ENCODE measurements around the gene CPXM1.

The CPXM1 gene

GRCh38 chr20:2817891-2818595, 17.6 kb upstream of the CPXM1 start:
- TF ChIP-seq ESRRG (CRISPR knock-in tag; IDR thresholded peaks at IDR 0.05) (no peak), ZFP3 (CRISPR knock-in tag; IDR thresholded peaks at IDR 0.05) (no peak), GLIS3 (CRISPR knock-in tag; IDR thresholded peaks at IDR 0.05) (no peak), ZNF8 (CRISPR knock-in tag; IDR thresholded peaks at IDR 0.05) (no peak), CREB5 (CRISPR knock-in tag; IDR thresholded peaks at IDR 0.05; ENCODE audit: low read depth) (no peak), PPARA (CRISPR knock-in tag; IDR thresholded peaks at IDR 0.05; ENCODE audit: borderline replicate concordance) (no peak), OSR1 (CRISPR knock-in tag; IDR thresholded peaks at IDR 0.05) (no peak), ZNF565 (CRISPR knock-in tag; conservative IDR thresholded peaks at IDR 0.05; ENCODE audit: low read depth) (no peak), ARNTL (CRISPR knock-in tag; IDR thresholded peaks at IDR 0.05; ENCODE audit: borderline replicate concordance, low read depth) (no peak), ZNF70 (CRISPR knock-in tag; IDR thresholded peaks at IDR 0.05) (no peak), ZC3H10 (CRISPR knock-in tag; IDR thresholded peaks at IDR 0.05) (no peak)
- TF ChIP-seq, protein P1, sequence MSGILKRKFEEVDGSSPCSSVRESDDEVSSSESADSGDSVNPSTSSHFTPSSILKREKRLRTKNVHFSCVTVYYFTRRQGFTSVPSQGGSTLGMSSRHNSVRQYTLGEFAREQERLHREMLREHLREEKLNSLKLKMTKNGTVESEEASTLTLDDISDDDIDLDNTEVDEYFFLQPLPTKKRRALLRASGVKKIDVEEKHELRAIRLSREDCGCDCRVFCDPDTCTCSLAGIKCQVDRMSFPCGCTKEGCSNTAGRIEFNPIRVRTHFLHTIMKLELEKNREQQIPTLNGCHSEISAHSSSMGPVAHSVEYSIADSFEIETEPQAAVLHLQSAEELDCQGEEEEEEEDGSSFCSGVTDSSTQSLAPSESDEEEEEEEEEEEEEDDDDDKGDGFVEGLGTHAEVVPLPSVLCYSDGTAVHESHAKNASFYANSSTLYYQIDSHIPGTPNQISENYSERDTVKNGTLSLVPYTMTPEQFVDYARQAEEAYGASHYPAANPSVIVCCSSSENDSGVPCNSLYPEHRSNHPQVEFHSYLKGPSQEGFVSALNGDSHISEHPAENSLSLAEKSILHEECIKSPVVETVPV (CRISPR knock-in tag; IDR thresholded peaks at IDR 0.05), result no peak
- TF ChIP-seq, protein P2, sequence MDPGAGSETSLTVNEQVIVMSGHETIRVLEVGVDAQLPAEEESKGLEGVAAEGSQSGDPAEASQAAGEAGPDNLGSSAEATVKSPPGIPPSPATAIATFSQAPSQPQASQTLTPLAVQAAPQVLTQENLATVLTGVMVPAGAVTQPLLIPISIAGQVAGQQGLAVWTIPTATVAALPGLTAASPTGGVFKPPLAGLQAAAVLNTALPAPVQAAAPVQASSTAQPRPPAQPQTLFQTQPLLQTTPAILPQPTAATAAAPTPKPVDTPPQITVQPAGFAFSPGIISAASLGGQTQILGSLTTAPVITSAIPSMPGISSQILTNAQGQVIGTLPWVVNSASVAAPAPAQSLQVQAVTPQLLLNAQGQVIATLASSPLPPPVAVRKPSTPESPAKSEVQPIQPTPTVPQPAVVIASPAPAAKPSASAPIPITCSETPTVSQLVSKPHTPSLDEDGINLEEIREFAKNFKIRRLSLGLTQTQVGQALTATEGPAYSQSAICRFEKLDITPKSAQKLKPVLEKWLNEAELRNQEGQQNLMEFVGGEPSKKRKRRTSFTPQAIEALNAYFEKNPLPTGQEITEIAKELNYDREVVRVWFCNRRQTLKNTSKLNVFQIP (CRISPR knock-in tag; IDR thresholded peaks at IDR 0.05; ENCODE audit: borderline replicate concordance, low read depth), result no peak
- TF ChIP-seq, protein P3, sequence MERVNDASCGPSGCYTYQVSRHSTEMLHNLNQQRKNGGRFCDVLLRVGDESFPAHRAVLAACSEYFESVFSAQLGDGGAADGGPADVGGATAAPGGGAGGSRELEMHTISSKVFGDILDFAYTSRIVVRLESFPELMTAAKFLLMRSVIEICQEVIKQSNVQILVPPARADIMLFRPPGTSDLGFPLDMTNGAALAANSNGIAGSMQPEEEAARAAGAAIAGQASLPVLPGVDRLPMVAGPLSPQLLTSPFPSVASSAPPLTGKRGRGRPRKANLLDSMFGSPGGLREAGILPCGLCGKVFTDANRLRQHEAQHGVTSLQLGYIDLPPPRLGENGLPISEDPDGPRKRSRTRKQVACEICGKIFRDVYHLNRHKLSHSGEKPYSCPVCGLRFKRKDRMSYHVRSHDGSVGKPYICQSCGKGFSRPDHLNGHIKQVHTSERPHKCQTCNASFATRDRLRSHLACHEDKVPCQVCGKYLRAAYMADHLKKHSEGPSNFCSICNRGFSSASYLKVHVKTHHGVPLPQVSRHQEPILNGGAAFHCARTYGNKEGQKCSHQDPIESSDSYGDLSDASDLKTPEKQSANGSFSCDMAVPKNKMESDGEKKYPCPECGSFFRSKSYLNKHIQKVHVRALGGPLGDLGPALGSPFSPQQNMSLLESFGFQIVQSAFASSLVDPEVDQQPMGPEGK (CRISPR knock-in tag; IDR thresholded peaks at IDR 0.05; ENCODE audit: borderline replicate concordance), result no peak
- no peak for ATAC-seq

GRCh38 chr20:2817341-2817726, 16.9 kb upstream of the CPXM1 start:
- no peak for ATAC-seq
- TF ChIP-seq, protein P2 (CRISPR knock-in tag; IDR thresholded peaks at IDR 0.05; ENCODE audit: borderline replicate concordance, low read depth), result no peak
- TF ChIP-seq ZFP3 (CRISPR knock-in tag; IDR thresholded peaks at IDR 0.05) (no peak), ZFP30 (CRISPR knock-in tag; IDR thresholded peaks at IDR 0.05) (no peak), ZNF8 (CRISPR knock-in tag; IDR thresholded peaks at IDR 0.05) (no peak), CSDC2 (CRISPR knock-in tag; IDR thresholded peaks at IDR 0.05) (no peak), OSR1 (CRISPR knock-in tag; IDR thresholded peaks at IDR 0.05) (no peak), ESRRG (CRISPR knock-in tag; IDR thresholded peaks at IDR 0.05) (no peak), ARNTL (CRISPR knock-in tag; IDR thresholded peaks at IDR 0.05; ENCODE audit: borderline replicate concordance, low read depth) (no peak), PPARA (CRISPR knock-in tag; IDR thresholded peaks at IDR 0.05; ENCODE audit: borderline replicate concordance) (no peak), BACH2 (CRISPR knock-in tag; IDR thresholded peaks at IDR 0.05; ENCODE audit: borderline replicate concordance) (no peak)
- TF ChIP-seq, protein P3 (CRISPR knock-in tag; IDR thresholded peaks at IDR 0.05; ENCODE audit: borderline replicate concordance), result no peak
- TF ChIP-seq, protein P1 (CRISPR knock-in tag; IDR thresholded peaks at IDR 0.05), result no peak

Measured in SK-N-SH treated with all-trans-retinoic acid at 6 μM for 48 hours (cell line).